HK-2 (cell line): ENCODE results near the gene ALK.
A peak's percentile ranks its signal among the peaks of the same experiment; 100 is the strongest.

Experiments used
- DNase-seq: peaks from one replicate; pipeline ENCODE4 v3.0.0-alpha.2; 2018; ENCODE audit not compliant: unreplicated experiment

The ALK gene

DNA sequence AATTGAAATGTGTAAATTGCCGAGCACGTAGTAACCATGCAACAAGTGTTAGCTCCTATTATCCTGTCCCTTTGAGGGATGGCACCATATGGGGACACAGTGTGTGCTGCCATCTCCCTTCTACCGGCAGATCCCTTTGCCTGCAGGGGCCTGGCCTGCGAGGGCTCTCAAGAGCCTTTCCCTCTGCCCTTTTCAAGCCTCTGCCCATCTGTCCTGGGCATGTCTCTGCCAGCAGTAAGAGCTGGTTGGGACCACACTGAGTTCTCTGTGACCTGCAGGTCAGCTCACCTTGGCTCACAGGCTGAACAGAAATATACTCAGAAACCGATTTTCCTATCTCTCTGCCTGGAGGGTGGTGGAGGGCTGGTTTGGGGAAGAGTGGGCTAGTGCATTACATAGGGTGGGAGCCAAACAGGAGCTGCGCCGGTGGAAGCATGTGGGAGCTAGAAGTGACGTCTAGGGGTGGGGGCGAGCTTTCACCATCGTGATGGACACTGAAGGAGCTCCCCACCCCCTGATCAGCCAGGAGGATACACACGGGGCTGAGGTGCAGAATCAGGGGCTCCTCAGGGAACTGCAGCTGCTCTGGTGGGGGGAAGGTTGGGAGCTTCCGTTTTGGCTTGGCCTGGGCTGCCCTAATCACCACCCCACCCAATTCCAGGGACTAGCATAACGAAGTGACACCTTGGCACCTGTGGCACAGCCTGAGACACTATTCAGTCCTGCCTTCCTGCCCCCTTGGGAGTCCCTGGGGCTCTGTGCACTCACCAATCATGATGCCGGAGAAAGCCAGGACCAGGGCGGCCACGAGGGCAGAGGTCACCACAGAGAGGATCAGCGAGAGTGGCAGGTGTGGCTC is 696.5 kb downstream of the ALK start:
- DNase-seq = no peak

DNA sequence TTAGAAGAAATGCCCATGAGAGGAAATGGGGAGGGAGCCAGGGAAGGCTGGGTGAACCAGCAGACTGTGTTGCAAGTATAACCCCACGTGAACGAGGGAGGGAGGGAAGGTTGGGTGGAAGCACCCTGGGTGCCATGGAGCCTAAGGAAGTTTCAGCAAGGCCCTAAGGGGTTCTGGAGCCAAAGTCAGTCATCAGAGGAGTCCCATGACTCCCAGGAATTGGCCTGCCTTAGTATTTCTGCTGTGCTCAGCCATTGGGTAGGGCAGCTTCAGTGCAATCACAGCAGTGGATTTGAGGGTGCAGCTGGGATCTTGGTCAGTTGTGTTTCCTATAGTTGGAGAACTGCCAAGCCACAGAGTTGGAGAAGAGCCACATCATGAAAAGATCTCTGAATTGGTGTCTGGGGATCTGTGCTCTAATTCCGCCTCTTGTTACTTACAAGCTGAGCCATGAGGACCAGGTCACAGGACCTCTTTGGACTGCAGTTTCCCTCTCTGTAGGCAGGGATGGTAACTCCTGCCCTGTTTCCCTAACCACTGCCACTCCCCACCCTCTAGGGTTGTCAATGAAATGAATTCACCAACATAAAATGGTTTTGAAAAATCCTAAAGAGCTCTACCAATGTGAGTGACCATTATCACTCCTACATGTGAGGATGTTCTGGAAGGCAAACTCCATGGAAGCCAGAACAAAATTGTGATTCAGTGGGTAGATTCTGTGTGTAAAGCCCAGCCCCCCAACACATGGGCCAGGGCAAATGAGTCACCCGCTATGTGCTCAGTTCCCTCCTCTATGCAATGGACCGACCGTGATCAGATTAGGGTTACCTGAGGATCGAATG is 697.3 kb downstream of the ALK start:
- no peak for DNase-seq

DNA sequence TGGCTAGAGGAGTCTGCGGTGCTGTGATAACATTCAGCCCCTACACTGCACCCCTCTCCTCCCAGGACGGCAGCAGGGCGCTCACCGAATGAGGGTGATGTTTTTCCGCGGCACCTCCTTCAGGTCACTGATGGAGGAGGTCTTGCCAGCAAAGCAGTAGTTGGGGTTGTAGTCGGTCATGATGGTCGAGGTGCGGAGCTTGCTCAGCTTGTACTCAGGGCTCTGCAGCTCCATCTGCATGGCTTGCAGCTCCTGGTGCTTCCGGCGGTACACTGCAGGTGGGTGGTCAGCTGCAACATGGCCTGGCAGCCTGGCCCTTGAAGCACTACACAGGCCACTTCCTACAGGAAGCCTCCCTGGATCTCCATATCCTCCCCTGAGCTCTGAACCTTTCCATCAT is 698.1 kb downstream of the ALK start:
- DNase-seq = no peak

DNA sequence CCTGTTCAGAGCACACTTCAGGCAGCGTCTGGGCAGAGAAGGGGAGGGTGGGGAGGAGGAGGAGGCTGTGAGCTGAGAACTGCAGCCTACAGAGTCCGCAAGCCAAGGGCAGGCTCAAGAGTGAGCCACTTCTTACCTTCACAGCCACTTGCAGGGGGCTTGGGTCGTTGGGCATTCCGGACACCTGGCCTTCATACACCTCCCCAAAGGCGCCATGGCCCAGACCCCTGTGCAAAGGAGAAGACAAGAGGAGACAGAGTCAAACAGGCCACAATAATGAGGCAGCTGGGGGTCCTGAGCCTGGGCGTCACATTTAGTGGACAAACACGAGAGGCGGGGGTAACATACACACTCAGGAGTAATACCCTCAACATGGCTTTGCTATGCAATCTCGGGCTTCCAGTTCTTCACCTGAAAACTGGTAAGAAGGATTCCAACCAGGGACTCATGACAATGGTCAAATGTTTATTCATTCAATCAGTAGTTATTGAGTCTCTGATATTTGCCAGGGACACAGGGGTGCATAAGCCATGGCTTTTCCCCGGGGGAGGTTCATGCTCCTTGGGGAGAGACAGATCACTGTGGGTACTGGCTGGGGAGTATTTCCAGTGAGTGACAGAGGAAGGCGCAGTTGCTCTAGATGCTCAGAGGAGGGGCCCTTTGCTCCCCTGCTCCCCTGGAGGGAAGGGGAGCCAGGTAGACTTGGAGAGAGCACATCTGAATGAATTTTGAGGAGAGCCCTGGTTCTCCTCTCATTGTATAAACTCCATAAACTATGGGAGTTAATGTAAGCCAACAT is 698.8 kb downstream of the ALK start:
- no peak for DNase-seq

DNA sequence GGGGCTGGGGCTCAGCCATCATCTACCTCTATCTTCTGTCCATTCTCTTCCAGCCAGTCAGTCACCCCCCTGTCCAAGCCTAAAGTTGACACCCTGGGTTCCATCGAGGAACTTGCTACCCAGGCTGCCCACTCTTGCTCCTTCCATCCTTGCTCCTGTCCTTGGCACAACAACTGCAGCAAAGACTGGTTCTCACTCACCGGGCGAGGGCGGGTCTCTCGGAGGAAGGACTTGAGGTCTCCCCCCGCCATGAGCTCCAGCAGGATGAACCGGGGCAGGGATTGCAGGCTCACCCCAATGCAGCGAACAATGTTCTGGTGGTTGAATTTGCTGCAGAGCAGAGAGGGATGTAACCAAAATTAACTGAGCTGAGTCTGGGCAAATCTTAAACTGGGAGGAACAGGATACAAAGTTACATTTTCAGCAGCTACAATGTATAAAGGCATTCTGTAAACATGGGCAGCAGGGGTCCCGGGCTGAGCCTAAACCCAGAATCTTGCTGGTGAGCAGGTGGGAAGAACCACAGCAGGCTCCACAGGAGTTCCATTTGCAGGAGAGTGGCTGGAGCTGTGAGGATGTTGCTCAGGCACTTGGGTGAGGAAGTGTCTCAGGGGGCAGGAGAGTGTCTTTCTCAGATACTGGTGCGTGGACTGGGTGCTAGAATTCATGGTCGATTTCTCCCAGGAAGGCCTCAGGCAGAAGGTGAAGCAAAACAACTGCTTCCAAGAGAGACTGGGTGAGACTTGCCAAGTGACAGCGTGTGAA is 700.7 kb downstream of the ALK start:
- DNase-seq = no peak

DNA sequence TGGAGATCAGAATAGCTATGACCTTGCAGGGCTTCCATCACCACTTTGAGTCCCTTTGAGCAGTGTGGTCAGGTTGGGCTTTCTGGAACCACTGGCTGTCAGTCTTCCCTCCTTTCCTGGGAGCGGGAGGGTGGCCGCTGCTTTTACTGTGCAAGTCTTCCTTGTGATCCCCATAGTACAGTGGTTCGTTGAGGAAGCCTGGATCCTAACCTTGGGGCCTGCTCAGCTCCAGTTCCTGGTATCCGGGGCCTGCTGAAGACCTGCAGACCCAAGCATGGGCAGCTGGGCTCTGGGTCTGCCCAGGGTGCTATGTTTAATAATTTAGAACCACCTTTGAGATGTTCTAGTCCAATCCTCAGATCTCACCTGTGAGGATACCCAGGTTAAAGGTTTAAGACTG is 702.0 kb downstream of the ALK start:
- DNase-seq = no peak

DNA sequence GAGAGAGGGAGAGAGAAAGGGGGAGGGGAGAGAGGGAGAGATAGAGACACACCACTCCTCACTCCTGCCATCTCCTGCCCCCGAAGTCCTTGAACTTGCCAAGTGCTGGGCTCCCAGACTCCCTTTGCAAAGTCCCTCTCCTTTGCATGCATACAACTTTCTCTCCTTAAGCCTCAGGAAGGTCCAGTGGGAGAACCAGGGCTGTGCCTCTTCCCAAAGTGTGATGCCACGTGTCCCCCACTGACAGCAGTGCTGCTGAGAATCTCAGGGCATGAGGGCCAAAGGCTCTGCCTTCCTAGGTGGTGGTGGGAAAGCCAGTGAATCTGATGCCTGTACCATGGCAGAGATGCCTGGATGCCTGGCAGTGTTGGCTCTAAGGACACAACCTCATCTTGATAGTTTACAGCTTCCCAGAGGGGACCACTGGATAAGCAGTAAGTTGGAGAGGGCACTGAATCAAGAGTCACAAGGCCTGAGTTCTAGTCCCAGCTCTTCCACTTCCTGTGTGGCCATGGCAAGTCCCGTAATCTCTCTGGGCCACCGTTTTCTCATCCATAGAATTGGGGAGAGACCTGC is 702.7 kb downstream of the ALK start:
- DNase-seq = no peak

DNA sequence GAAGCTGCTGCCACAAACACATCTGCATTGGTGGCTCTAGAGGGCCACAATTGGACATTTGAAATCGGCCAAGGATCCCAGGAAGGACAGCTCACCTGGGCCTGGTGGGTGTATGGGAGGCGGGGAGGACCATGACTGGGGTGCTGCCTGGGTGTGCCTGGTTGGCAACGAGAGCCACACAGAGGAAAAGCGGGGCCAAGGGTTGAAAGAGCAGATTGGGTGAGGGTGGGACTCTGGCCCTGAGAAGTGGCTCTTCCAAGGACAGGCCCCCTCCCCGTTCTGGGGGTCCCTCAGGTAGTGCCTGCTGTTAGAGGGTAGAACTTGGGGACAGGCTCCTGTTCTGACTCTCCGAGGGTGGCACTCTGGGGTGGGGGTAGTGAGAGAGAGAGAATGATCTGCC is 703.3 kb downstream of the ALK start:
- DNase-seq = no peak

DNA sequence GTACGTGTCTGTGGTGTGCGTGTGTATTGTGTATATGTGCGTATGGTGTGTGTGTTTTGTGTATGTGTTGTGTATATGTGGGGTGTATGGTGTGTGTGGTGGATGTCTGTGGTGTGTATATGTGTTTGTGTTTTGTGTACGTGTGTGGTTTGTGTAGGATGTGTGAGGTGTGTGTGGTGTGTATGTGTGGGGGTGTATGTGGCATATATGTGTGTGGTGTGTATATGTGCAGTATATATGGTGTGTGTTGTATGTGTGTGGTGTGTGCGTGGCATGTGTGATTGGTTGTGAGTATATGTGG is 704.8 kb downstream of the ALK start:
- DNase-seq = no peak

DNA sequence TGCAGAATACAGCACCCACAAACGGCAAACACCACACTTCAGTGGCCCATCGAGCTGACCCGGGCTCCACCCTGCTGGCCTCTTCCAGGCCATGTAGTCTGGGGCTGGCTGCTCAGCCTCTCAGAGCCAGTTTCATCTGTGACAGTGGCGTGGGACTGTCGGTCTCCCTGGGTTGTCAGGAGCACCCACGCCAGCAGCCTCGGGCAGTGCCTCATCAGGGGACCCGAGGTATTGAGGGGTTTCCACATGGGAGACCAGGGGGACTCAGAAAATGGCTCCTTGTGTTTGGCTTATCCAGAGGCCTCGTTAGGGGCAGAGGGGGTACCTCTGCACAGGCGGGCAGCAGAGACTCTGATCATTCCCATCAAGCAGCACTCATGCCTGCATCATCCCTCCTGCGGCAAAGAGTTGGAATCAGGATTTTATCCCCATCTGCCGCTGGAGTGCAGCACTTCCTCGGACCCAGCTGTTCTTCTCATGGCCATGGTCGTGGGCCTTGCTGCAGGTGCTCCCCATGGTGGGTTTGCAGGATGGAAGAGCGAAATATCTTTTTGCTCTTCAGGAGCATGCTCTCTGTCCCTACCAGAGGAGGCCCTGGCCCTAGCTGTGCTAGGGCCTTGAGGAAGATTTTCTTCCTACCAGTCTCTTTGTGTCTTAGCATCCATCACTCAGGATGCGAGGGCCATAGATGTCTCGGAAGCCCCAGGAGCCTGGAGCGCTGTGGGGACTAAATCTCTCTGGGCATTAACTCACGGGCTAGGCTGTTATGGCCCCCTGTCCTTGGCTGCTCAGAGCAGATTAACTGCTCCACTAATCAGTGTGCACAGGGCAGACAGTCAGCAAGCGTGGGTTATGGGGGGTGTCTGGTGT is 705.4 kb downstream of the ALK start:
- DNase-seq = no peak

DNA sequence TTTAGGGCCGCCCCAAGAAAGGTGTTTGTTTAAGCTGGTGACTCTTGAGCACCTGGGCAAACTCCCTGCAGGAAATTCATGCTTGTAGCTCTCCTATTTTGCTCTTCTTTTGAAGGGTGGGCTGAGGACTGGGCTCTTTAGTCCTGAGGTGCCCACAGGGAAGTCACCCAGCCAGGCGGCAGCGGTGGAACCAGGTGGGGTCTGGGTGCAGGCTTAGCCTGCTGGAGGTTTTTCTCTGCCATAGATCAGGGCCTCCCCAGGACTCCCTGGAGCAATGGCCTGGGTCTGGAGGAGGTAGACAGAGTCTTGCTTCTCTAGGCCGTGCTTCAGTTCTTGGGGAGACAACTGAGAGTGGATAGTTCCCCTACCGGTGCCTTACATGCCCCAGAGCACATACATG is 706.3 kb downstream of the ALK start:
- no peak for DNase-seq

DNA sequence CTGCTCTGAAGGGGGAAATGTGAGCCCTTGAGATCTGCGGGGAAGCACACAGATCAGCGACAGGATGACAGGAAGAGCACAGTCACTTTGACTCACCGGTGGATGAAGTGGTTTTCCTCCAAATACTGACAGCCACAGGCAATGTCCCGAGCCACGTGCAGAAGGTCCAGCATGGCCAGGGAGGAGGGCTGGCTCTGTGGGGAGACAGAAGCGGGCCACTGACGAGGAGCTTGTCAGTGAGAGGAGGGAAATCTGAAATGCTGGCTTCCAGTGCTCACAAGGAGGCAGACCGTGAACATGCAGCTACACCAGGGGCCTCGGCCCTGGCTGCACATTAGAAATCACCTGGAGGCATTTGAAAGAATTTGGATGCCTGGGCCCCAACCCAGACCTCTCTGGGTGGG is 707.5 kb downstream of the ALK start:
- DNase-seq = peak; percentile 5

DNA sequence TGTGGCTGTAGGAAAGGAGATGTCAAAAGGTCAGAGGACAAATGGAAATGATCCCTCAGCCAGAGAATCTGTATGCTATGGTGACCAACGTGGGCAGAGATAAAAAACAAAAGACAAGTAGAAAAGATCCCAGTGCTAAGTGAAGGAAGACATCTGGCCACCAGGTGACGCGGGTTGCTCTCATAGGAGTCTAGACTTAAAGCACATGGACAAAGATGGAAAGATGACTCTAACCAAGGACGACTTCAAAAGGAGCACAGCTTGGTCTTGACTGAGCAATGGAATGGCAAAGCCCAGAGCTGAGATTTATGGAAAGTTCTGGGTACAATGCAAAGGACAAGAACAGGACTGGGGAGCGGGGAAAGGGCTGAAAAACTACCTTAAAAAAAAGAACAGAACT is 709.4 kb downstream of the ALK start:
- DNase-seq = no peak

DNA sequence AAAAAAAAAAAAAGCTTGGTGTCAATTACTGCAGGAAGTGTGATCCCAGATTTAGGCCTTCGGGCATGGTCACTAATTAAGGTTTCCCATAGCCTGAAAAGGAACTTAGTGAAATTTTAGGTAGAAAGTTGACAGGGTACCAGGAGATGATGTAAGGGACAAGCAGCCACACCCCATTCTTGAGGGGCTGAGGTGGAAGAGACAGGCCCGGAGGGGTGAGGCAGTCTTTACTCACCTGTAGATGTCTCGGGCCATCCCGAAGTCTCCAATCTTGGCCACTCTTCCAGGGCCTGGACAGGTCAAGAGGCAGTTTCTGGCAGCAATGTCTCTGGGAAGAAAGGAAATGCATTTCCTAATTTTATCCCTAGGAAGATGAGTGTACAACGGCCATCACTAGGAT is 711.8 kb downstream of the ALK start:
- no peak for DNase-seq

DNA sequence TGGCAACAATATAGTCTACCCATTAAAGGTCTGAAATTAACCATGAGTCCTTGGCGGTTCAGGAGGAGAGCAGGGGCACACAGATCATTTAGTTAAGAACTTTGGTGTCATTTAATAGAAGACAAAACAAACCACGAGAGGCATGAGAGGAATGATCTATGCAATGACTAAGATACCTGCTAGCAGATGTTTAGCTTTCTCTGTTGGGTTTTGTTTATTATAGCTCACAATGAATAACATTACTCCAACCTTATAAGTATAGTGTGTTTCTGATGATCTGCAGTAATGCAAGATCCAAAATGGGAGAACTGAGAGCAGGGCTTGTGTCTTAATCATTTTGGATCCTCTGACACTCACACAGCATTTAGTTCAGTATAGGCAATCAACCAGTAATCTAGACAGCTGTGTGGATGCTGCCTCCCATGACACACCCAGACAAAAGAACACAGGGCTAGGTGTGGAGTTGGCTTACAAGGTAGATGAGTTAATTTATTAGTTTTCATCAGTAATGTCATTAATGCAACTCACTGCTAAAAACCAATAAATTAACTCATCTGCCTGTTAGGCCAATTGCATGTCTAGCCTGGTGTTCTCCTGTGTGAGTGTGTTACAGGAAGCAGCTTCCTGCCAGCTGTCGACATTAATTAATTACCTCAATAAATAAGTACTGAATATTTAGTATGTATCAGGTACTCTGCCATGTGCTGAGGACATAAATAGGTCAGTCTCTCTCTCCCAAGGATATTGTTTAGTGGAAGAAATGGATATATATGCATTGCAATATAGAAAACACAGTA is 713.8 kb downstream of the ALK start:
- DNase-seq = no peak

DNA sequence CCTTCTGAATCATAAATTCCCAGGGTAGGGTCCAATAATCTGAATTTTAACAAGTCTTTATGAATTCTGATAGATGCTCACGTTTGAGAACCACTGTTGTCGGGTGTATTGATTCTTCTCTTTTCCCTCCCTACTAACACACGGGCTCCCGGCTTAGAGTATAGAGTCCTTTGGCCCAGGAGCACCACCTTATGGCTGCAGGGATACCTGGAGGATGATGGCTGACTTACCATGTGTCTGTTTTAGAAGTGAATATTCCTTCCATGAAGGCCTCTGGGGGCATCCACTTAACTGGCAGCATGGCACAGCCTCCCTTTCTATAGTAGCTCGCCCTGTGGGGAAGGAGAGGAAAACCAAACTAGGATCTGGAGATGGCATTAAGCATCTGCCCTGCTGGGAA is 714.4 kb downstream of the ALK start:
- no peak for DNase-seq

DNA sequence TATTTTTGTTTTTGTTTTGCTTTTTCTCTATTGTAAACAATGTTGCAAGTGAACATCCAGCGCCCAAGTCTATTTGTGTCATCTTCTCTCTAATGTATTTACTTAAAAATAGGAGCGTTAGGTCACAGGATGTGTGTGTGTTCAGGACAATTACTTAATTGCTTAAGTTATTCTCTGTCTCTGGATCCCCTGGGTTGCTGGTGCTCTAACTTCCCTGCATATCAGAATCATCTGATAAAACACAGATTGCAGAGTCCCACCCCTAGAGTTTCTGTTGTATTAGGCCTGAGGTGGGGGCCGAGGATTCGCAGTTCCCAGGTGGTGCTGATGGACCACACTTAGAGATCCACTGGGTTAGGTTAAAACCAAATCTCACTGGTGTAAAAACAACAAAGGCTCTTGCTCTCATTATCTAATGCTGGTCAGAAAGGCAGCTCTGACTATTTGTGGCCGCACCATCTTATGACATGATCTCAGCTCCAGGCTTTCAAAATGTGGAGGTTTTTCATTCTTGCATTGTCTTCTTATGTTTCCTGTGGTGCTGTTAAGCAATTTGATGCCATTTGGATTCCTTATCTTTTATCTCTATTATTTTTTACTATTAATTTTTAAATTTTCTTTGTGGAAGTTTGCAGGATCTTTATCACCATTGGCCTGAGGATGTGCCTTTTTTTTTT is 718.4 kb downstream of the ALK start:
- no peak for DNase-seq

DNA sequence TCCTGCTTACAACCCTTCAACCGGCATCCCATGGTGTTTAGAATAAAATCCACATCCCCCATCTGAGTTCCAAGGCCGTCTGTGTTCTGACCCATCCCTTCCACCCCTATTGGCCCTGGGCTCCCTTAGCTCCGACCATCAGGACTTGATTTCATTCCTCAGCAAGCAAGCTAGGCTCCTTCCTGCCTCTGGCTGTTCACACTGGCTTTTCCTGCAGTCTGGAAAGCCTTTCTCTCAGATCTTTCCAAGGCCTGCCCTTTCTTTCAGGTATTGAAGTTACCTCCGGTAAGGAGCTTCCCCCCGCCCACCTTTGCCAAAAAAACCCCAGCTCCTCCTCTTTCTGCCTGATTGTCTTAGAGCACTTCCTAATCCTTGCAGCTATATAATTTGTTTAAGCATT is 719.4 kb downstream of the ALK start:
- DNase-seq = no peak
